Testis (tissue), 3 donors: Measurements from ENCODE around the gene SLC44A1. TPM values are rescaled to one million over a fixed set of nuclear protein-coding genes. Genes with fewer than 3 reads are reported as not detected.

Experiments used
- DNase-seq: peaks from one replicate; pipeline ENCODE4 v3.0.0-alpha.2; 2019
- H3K27ac ChIP-seq, 2 donors: fragments of 200-600 bp; sonication (generic); one replicate each; pipeline ENCODE4 v1.5.1; 2019
- H3K27me3 ChIP-seq: fragments of 200-600 bp; sonication (generic); one replicate; pipeline ENCODE4 v1.5.1; 2019
- H3K36me3 ChIP-seq: fragments of 200-600 bp; sonication (generic); one replicate; pipeline ENCODE4 v1.5.1; 2017; ENCODE audit warnings: low read depth; ENCODE audit errors: missing control alignments
- H3K4me1 ChIP-seq: fragments of 200-600 bp; sonication (generic); one replicate; pipeline ENCODE4 v1.5.1; 2019
- H3K4me3 ChIP-seq, 2 donors: fragments of 200-600 bp; sonication (generic); one replicate each; pipeline ENCODE4 v1.5.1; 2017 to 2019
- H3K9me3 ChIP-seq: fragments of 200-600 bp; sonication (generic); one replicate; pipeline ENCODE4 v1.5.1; 2017
- CTCF ChIP-seq, 3 experiments: fragments of 450-650 bp in 2 of 3; fragments of 200-600 bp in 1 of 3; sonication (generic) in 1 of 3; IDR thresholded peaks; one replicate each; pipeline ENCODE4 v1.5.1; 2016 to 2019; ENCODE audit warnings: antibody characterized with exemption in 3 of 3, mild to moderate bottlenecking in 2 of 3, moderate library complexity in 1 of 3
- POLR2A ChIP-seq: fragments of 450-650 bp; IDR thresholded peaks from one replicate; pipeline ENCODE4 v1.6.1; 2017; ENCODE audit warnings: antibody characterized with exemption, mild to moderate bottlenecking, moderate library complexity
- WGBS, 2 donors: methylation state at CpG; one replicate each; pipeline ENCODE4 v1.1.5; 2018; 5-methylcytosine and 5-hydroxymethylcytosine counted together
- intact Hi-C: fragments of 100-400 bp; cut with DNase I; formaldehyde crosslinking; loops from one replicate; pipeline ENCODE4 v1.15.1; 2023; ENCODE audit warnings: low total_unique reads
- polyA plus RNA-seq: library from polyadenylated mRNA; stranded (reverse); fragments of 350-450 nt; fragmentation: Illumina TruSeq; extraction: RNeasy Lipid Tissue Mini Kit (QIAGEN cat#74804); gene quantifications from one replicate; pipeline ENCODE4 v1.2.3, GENCODE V29; 2014; ENCODE audit warnings: low read depth, low replicate concordance; ENCODE audit not compliant: insufficient read depth
- total RNA-seq, 2 donors: library from RNA; depleted of rRNA; stranded (reverse); fragments of >200 nt; gene quantifications; one replicate each; pipeline ENCODE4 v1.2.3, GENCODE V29; 2016

Gene SLC44A1
- total and polyA plus RNA-seq, 3 donors from 2014 or later: 8.9 to 16.7 (median 11.1) TPM

GRCh38 chr9:105295986-105296385 lies 51.5 kb downstream of the SLC44A1 start:
- DNase-seq: no peak
- H3K36me3 ChIP-seq: no peaks in the 10 kb centered on the region
- H3K4me1 ChIP-seq: peaks cover 11% of the 10 kb centered on the region
- H3K27ac ChIP-seq: no peak overlapping the region
- no peak overlapping the region for H3K4me3 ChIP-seq
- intact Hi-C loops: no loop called here
- TF ChIP-seq CTCF (IDR thresholded peaks at IDR 0.05): no peak
- no peak for TF ChIP-seq POLR2A
- WGBS, 2 donors: 79 to 86% methylated on average over 4 of the region's 4 CpGs
- no peaks in the 10 kb centered on the region for H3K9me3 ChIP-seq
- no peaks in the 10 kb centered on the region for H3K27me3 ChIP-seq

GRCh38 chr9:105296445-105296844 lies 52.0 kb downstream of the SLC44A1 start:
- intact Hi-C loops: no loop called here
- TF ChIP-seq POLR2A (no peak), CTCF (IDR thresholded peaks at IDR 0.05) (no peak)
- WGBS, 2 donors: 56 to 60% methylated on average over 1 of the region's 1 CpG

GRCh38 chr9:105296877-105297287 lies 52.4 kb downstream of the SLC44A1 start:
- DNase-seq: no peak
- intact Hi-C loops: no loop called here
- Histone ChIP-seq H3K27me3 (no peaks in the 10 kb centered on the region), H3K4me3 (no peak overlapping the region), H3K4me1 (peaks cover 9% of the 10 kb centered on the region), H3K27ac (no peak overlapping the region), H3K36me3 (no peaks in the 10 kb centered on the region), H3K9me3 (no peaks in the 10 kb centered on the region)
- 28 to 56% methylated on average over 2 of the region's 2 CpGs for WGBS, 2 donors
- TF ChIP-seq CTCF (IDR thresholded peaks at IDR 0.05): no peak
- no peak for TF ChIP-seq POLR2A

More at GRCh38 chr9:105296445-105296844, 52.0 kb downstream of the SLC44A1 start:
- Histone ChIP-seq H3K4me3 (no peak overlapping the region), H3K27me3 (no peaks in the 10 kb centered on the region), H3K9me3 (no peaks in the 10 kb centered on the region), H3K27ac (no peak overlapping the region), H3K4me1 (peaks cover 11% of the 10 kb centered on the region), H3K36me3 (no peaks in the 10 kb centered on the region)
- no peak for DNase-seq

GRCh38 chr9:105297442-105298075 lies 53.1 kb downstream of the SLC44A1 start:
- no peak for TF ChIP-seq CTCF (IDR thresholded peaks at IDR 0.05)
- no peak for TF ChIP-seq POLR2A
- no peak for DNase-seq
- intact Hi-C loops: no loop called here
- H3K9me3 ChIP-seq: no peaks in the 10 kb centered on the region
- H3K36me3 ChIP-seq: no peaks in the 10 kb centered on the region
- WGBS, 2 donors: 89 to 95% methylated on average over 14 of the region's 14 CpGs
- no peaks in the 10 kb centered on the region for H3K27me3 ChIP-seq
- no peak overlapping the region for H3K4me3 ChIP-seq
- H3K27ac ChIP-seq: no peak overlapping the region
- peaks cover 8% of the 10 kb centered on the region for H3K4me1 ChIP-seq
